ENCODE results near the gene ERBB4. TPM values are rescaled to one million over a fixed set of nuclear protein-coding genes. Genes with fewer than 3 reads are reported as not detected.

The ERBB4 gene
- total and polyA plus RNA-seq, 10 of the 15 experiments (the other 5 are each of a cell fraction or from before 2014, with no cell fraction given), result under 0.01 to 0.23 (median 0.01) TPM; not detected in 4

GRCh38 chr2:211800001-211800400 lies 738.6 kb downstream of the ERBB4 start (continued):
- no peak for TF ChIP-seq CEBPZ (IDR thresholded peaks at IDR 0.05; ENCODE audit: low read depth, low read length)
- TF ChIP-seq ZBTB40 (IDR thresholded peaks at IDR 0.05; ENCODE audit: borderline replicate concordance), result no peak
- TF ChIP-seq ESRRA (IDR thresholded peaks at IDR 0.05; ENCODE audit: low read length), result no peak
- no peak for TF ChIP-seq NR2C1 (IDR thresholded peaks at IDR 0.05)

- H3K27me3 ChIP-seq (replicated peaks in 1 of 2; ENCODE audit: control insufficient read depth in 2 of 2, insufficient read depth in 2 of 2, low read length in 1 of 2), result no peaks in the 10 kb centered on the region
- CTCF ChIA-PET, result no interaction called here
- SMC1A ChIA-PET (ENCODE audit: uncharacterized antibody, unreplicated experiment), result no interaction called here
- no peaks in the 10 kb centered on the region for H3K79me2 ChIP-seq (ENCODE audit: control insufficient read depth, insufficient read depth, low read length)
- no peak for DNase-seq (ENCODE audit: low read depth, low spot score)
- intact Hi-C loops (cut with micrococcal nuclease; ENCODE audit: unreplicated experiment), result no loop called here
- no peak for ATAC-seq
- no peak for FAIRE-seq
- H3K9me3 ChIP-seq (replicated peaks; ENCODE audit: control insufficient read depth, insufficient read depth, low read length), result no peaks in the 10 kb centered on the region
- H3K4me1 ChIP-seq (ENCODE audit: control insufficient read depth, insufficient read depth, low read length), result no peaks in the 10 kb centered on the region
- H3K4me2 ChIP-seq (ENCODE audit: control insufficient read depth, insufficient read depth), result no peak overlapping the region
- no TSS peak for BruUV-seq (replicated peaks)
- no peak overlapping the region for H3K4me3 ChIP-seq
- no peak overlapping the region for H3K27ac ChIP-seq (ENCODE audit: control insufficient read depth, insufficient read depth)
- H3K9ac ChIP-seq (ENCODE audit: control insufficient read depth, insufficient read depth, low read length), result no peak overlapping the region
- no peak overlapping the region for H2AFZ ChIP-seq (ENCODE audit: control insufficient read depth, low read depth, low read length)
- no peaks in the 10 kb centered on the region for H4K20me1 ChIP-seq (ENCODE audit: control insufficient read depth, insufficient read depth)
- H3K36me3 ChIP-seq (ENCODE audit: control insufficient read depth in 2 of 2, insufficient read depth in 2 of 2, low read length in 1 of 2), result no peaks in the 10 kb centered on the region
- POLR2A ChIA-PET, result no interaction called here
- RAD21 ChIA-PET (ENCODE audit: unreplicated experiment), result no interaction called here
- WGBS (ENCODE audit: insufficient coverage, insufficient replicate concordance, low lambda C conversion rate, missing lambda C conversion rate), result 0% methylated on average over 1 of the region's 1 CpG
- in situ Hi-C loops (cut with MboI), result no loop called here
- TF ChIP-seq ATF7 (IDR thresholded peaks at IDR 0.05; ENCODE audit: low read depth), result no peak
- TF ChIP-seq SIX5 (IDR thresholded peaks at IDR 0.05; ENCODE audit: low read depth, low read length, severe bottlenecking), result no peak
- TF ChIP-seq CEBPZ (IDR thresholded peaks at IDR 0.05; ENCODE audit: low read depth, low read length), result no peak
- TF ChIP-seq MTA3 (IDR thresholded peaks at IDR 0.05; ENCODE audit: borderline replicate concordance, low read length), result no peak
- TF ChIP-seq NR2F1 (conservative IDR thresholded peaks at IDR 0.05), result no peak
- TF ChIP-seq PBX3 (IDR thresholded peaks at IDR 0.05; ENCODE audit: insufficient replicate concordance, low read depth, low read length), result no peak
These were observed 739.7 kb downstream of the ERBB4 start for GRCh38 chr2:211798868-211799267.
